Stomach (tissue), 4 donors: ENCODE data around the gene TRABD2B.

ENCODE experiments used
- CTCF ChIP-seq, 7 experiments: fragments of 450-650 bp in 4 of 7; fragments of 200-600 bp in 3 of 7; sonication (generic) in 3 of 7; IDR thresholded peaks; one replicate each; pipeline ENCODE4 v1.5.1; 2016 to 2019; ENCODE audit warnings: antibody characterized with exemption in 7 of 7, control low read depth in 2 of 7, mild to moderate bottlenecking in 1 of 7
- POLR2AphosphoS5 ChIP-seq, 3 donors: sonication (generic); formaldehyde crosslinking; IDR thresholded peaks; one replicate each; pipeline ENCODE4 v1.6.1; 2016; ENCODE audit warnings: antibody characterized with exemption in 3 of 3

GRCh38 chr1:47766832-47767740, 230.1 kb downstream of the TRABD2B start:
- no peak for TF ChIP-seq CTCF (IDR thresholded peaks at IDR 0.05)
- no peak for TF ChIP-seq POLR2AphosphoS5 (IDR thresholded peaks at IDR 0.05)
